ENCODE data around the gene SETDB1.

DNA sequence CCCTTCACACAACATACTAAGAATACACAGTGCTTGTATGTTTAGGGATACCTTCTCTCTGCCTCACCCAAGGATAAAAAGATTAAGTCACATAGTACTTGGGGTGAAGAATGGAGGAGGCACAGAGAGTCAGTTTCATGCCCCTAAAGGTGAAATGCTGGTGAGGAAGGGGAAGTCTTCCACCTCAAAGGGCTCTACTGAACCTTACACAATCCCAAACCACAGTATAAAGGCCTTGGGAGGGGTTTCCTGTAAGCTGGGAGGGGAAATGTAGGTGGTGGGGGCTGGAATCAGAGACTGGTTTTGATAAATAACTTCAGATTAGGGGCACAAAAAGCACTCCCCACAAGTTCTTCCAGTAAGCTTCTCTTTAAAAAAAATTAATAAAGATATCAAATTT is 77.0 kb downstream of the SETDB1 start:
- TF ChIP-seq EZH2 (IDR thresholded peaks at IDR 0.05; ENCODE audit: insufficient read depth, poor library complexity, severe bottlenecking) (no peak), EZH2phosphoT487 (IDR thresholded peaks at IDR 0.05; ENCODE audit: insufficient read depth, low read depth) (no peak)

Measured in GM23248 (cell line).